Fibroblast of lung (primary cell): ENCODE data around the gene CCDC38. TPM values are rescaled to one million over a fixed set of nuclear protein-coding genes. Genes with fewer than 3 reads are reported as not detected.
"Not testable (repeated sequence)": the region's sequence is repeated elsewhere in the genome, so short reads cannot be mapped to it uniquely, and the experiment has no call there.

Source experiments
- DNase-seq, 2 donors: peaks; one replicate each; pipeline versions ENCODE4 v3.0.0 to v3.0.0-alpha.2; 2010; ENCODE audit warnings: low read depth in 2 of 2
- H2AFZ ChIP-seq: 2 replicates; pipeline ENCODE4 v1.5.1; 2012; ENCODE audit warnings: low read length, control low read depth, inconsistent platforms
- H3K27ac ChIP-seq: 2 replicates; pipeline ENCODE4 v1.5.1; 2011; ENCODE audit warnings: low read length, control low read depth; ENCODE audit not compliant: insufficient read depth
- H3K27me3 ChIP-seq: 2 replicates; pipeline ENCODE4 v1.5.1; 2011; ENCODE audit warnings: mild to moderate bottlenecking, low read length; ENCODE audit not compliant: control insufficient read depth, insufficient read depth
- H3K36me3 ChIP-seq: 2 replicates; pipeline ENCODE4 v1.5.1; 2011; ENCODE audit warnings: low read length; ENCODE audit not compliant: control insufficient read depth, insufficient read depth
- H3K4me1 ChIP-seq: 2 replicates; pipeline ENCODE4 v1.5.1; 2011; ENCODE audit warnings: low read length; ENCODE audit not compliant: control insufficient read depth, insufficient read depth; ENCODE audit errors: extremely low read depth
- H3K4me2 ChIP-seq: 2 replicates; pipeline ENCODE4 v1.5.1; 2011; ENCODE audit warnings: low read length, control low read depth; ENCODE audit not compliant: insufficient read depth; ENCODE audit errors: extremely low read depth
- H3K4me3 ChIP-seq, 4 experiments: fragments of 200-600 bp in 1 of 4; sonication (generic) in 1 of 4; replicated peaks in 1 of 4; 2 replicates each; pipeline ENCODE4 v1.5.1; 2011 to 2016; ENCODE audit warnings: low read length in 4 of 4, low read depth in 3 of 4, mild to moderate bottlenecking in 3 of 4, control low read depth in 2 of 4, inconsistent platforms in 1 of 4, mixed read lengths in 1 of 4; ENCODE audit not compliant: insufficient read depth in 1 of 4; ENCODE audit errors: control extremely low read depth in 1 of 4
- H3K79me2 ChIP-seq: 2 replicates; pipeline ENCODE4 v1.5.1; 2012; ENCODE audit warnings: mild to moderate bottlenecking, low read length, inconsistent platforms; ENCODE audit not compliant: control insufficient read depth, insufficient read depth
- H3K9ac ChIP-seq: 2 replicates; pipeline ENCODE4 v1.5.1; 2011; ENCODE audit warnings: mild to moderate bottlenecking, low read length, control low read depth; ENCODE audit not compliant: insufficient read depth
- H3K9me3 ChIP-seq: 2 replicates; pipeline ENCODE4 v1.5.1; 2012; ENCODE audit warnings: low read depth, low read length; ENCODE audit not compliant: control insufficient read depth, insufficient read depth
- H4K20me1 ChIP-seq: 2 replicates; pipeline ENCODE4 v1.5.1; 2011; ENCODE audit warnings: low read length; ENCODE audit not compliant: control insufficient read depth, insufficient read depth; ENCODE audit errors: extremely low read depth
- CTCF ChIP-seq, 2 donors: IDR thresholded peaks in 1 of 2; conservative IDR thresholded peaks in 1 of 2; 1 replicate in 1 of 2; 2 replicates in 1 of 2; pipeline ENCODE4 v1.5.1; 2011 to 2012; ENCODE audit warnings: low read length in 2 of 2, control low read depth in 1 of 2, inconsistent platforms in 1 of 2, low read depth in 1 of 2, mild to moderate bottlenecking in 1 of 2
- EZH2 ChIP-seq: IDR thresholded peaks from 2 replicates; pipeline ENCODE4 v1.5.1; 2012; ENCODE audit warnings: low read length, control low read depth, mild to moderate bottlenecking; ENCODE audit errors: missing control alignments
- polyA plus RNA-seq, 2 donors: library from polyadenylated mRNA; depleted of rRNA in 1 of 2; stranded (reverse) in 1 of 2; unstranded in 1 of 2; fragments of >200 nt; gene quantifications; 2 replicates each; pipeline ENCODE4 v1.2.1, GENCODE V29; 2011 to 2012; ENCODE audit warnings: missing spikeins in 1 of 2
- total RNA-seq: library from RNA; depleted of rRNA; stranded (reverse); fragments of >200 nt; gene quantifications from 2 replicates; pipeline ENCODE4 v1.2.1, GENCODE V29; 2014

CCDC38 gene
- total and polyA plus RNA-seq, 2 donors (not counting 1 experiment from before 2014, with no cell fraction given): 0.05 TPM; not detected in 1

DNA sequence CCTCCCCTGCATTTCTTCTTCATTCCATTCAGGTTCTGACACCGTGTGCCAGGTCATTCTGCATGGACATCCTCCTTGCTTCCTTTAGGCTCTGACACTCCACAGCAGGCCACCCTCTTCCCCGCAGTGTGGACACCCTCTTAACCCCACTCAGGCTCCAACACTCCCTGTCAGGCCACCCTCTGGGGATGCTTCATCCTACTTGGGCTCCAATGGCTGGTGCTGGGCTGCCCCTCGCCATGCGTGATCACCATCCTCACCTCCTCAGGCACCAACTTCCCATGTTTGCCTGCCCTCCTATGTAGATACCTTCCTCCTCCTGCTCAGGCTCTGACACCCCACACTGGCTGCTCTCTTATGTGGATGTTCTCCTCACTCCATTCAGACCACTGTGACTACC is 90.3 kb downstream of the CCDC38 start:
- no peak overlapping the region for H2AFZ ChIP-seq
- H3K36me3 ChIP-seq: no peaks in the 10 kb centered on the region
- TF ChIP-seq CTCF (conservative IDR thresholded peaks at IDR 0.05 in 1 of 2, IDR thresholded peaks at IDR 0.05 in 1 of 2; ENCODE audit: low read depth in 1 of 2, low read length in 2 of 2): no peak
- no peak for TF ChIP-seq EZH2
- no peaks in the 10 kb centered on the region for H3K9me3 ChIP-seq
- no peaks in the 10 kb centered on the region for H3K4me1 ChIP-seq
- no peak overlapping the region for H3K9ac ChIP-seq
- no peaks in the 10 kb centered on the region for H3K79me2 ChIP-seq
- H4K20me1 ChIP-seq: no peaks in the 10 kb centered on the region
- DNase-seq: no peak
- H3K4me3 ChIP-seq: no peak overlapping the region
- no peak overlapping the region for H3K4me2 ChIP-seq
- H3K27me3 ChIP-seq: peaks cover 9% of the 10 kb centered on the region
- H3K27ac ChIP-seq: no peak overlapping the region

DNA sequence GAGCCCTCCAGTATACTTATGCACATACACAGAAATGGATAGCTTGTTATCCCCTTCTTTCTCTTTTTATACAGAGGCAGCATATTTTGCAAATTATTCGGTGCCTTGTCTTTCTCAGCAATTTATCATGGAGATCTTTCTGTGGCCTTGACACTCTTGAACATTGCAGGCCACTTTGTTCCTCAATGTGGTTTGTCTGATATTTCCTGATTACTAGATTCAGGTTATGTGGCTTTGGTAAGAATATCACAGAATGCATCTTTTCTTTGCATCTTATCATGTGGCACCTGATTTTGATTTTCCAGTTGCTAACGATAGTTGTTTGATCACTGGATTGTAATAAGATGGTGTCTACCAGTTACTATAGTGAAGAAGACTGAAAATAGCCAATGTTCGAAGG is 90.8 kb downstream of the CCDC38 start:
- Histone ChIP-seq H3K36me3 (no peaks in the 10 kb centered on the region), H3K4me1 (no peaks in the 10 kb centered on the region), H3K9me3 (no peaks in the 10 kb centered on the region), H3K9ac (no peak overlapping the region), H3K4me3 (no peak overlapping the region), H3K27ac (no peak overlapping the region), H4K20me1 (no peaks in the 10 kb centered on the region), H3K79me2 (no peaks in the 10 kb centered on the region), H3K27me3 (peaks cover 9% of the 10 kb centered on the region), H3K4me2 (no peak overlapping the region), H2AFZ (no peak overlapping the region)
- no peak for DNase-seq
- TF ChIP-seq CTCF (conservative IDR thresholded peaks at IDR 0.05 in 1 of 2, IDR thresholded peaks at IDR 0.05 in 1 of 2; ENCODE audit: low read depth in 1 of 2, low read length in 2 of 2) (no peak), EZH2 (no peak)

DNA sequence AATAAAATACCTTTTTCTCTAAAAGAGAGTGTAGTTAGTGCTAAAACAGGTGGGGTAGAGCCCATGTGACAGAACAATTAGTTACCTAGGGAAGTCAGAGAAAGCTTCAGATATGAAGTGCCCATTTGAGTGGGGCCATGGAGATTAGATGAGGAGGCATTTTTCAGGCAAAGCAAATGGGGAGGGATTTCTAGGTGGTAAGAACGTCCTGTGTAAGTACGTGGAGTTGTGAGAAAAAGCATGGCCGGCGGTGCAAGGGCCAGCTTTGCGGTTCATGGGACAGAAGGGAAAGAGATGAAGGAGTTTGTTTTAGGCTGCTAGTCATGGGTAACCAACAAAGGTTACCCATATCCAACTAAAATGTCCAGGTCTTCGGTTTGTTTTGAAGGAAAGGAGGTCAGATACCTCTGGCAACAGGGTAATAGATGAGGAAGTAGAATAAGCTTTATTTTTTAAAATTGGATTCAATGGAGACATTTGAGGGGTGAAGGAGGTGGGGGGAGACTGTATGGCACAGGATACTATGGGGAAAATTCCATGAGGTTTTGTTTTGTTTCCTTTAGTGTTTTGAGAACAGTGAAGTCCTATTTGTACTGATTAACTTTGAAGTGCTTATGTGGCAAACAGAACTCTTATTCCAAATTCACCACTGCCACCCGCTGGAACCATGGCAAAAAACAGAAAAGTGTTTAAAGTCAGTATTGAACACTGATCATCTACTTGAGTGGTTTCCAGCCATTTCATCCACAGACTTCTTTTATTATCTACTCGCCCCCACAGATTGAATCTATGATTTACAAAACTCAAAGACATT is 93.6 kb downstream of the CCDC38 start:
- H3K27me3 ChIP-seq: peaks cover 16% of the 10 kb centered on the region
- H2AFZ ChIP-seq: no peak overlapping the region

GRCh38 chr12:95842426-95842825 is 100.0 kb downstream of the CCDC38 start:
- Histone ChIP-seq H3K27me3 (peaks cover 11% of the 10 kb centered on the region), H3K9ac (peak overlapping the region; percentile 23), H2AFZ (peak overlapping the region; percentile 35), H3K4me3 (peak overlapping the region in 1 of 4 experiments; percentile 53)
- not testable (repeated sequence) for DNase-seq, H3K4me1 ChIP-seq, H3K79me2 ChIP-seq, H3K4me2 ChIP-seq, H4K20me1 ChIP-seq, H3K9me3 ChIP-seq, H3K27ac ChIP-seq, H3K36me3 ChIP-seq

More for the DNA sequence above, 93.6 kb downstream of the CCDC38 start:
- peak; percentile 29 to 51 for DNase-seq
- Histone ChIP-seq H3K36me3 (no peaks in the 10 kb centered on the region), H3K9me3 (no peaks in the 10 kb centered on the region), H3K4me3 (no peak overlapping the region), H3K4me1 (no peaks in the 10 kb centered on the region), H3K27ac (no peak overlapping the region), H3K9ac (no peak overlapping the region), H3K4me2 (no peak overlapping the region), H3K79me2 (no peaks in the 10 kb centered on the region), H4K20me1 (no peaks in the 10 kb centered on the region)
- TF ChIP-seq EZH2: no peak
- TF ChIP-seq CTCF (conservative IDR thresholded peaks at IDR 0.05 in 1 of 2, IDR thresholded peaks at IDR 0.05 in 1 of 2; ENCODE audit: low read depth in 1 of 2, low read length in 2 of 2): peak; percentile 23 to 30
